CD4-positive, CD25-positive, alpha-beta regulatory T cell (primary cell): Measurements from ENCODE around the gene ABHD4. TPM values are rescaled to one million over a fixed set of nuclear protein-coding genes. Genes with fewer than 3 reads are reported as not detected.
"Not testable (repeated sequence)": the region's sequence is repeated elsewhere in the genome, so short reads cannot be mapped to it uniquely, and the experiment has no call there.

Experiments used
- ATAC-seq, 2 donors: fragments of 150-1000 bp; cut with Tn5 transposase; one replicate each; pipeline ENCODE4 v1.10.0; 2021; ENCODE audit warnings: low read depth in 2 of 2, moderate number of reproducible peaks in 2 of 2, moderate library complexity in 1 of 2
- DNase-seq, 3 donors: peaks; one replicate each; pipeline versions ENCODE4 v3.0.0 to v3.0.0-alpha.2; 2012 to 2022; ENCODE audit warnings: mixed read lengths in 1 of 3
- H3K27ac ChIP-seq: one replicate; pipeline ENCODE4 v1.7.0; 2013; ENCODE audit warnings: mild to moderate bottlenecking, low read length; ENCODE audit not compliant: insufficient read depth, poor library complexity, severe bottlenecking
- H3K27me3 ChIP-seq: one replicate; pipeline ENCODE4 v1.7.0; 2013; ENCODE audit warnings: low read length; ENCODE audit not compliant: control insufficient read depth, insufficient read depth
- H3K36me3 ChIP-seq: one replicate; pipeline ENCODE4 v1.7.0; 2013; ENCODE audit warnings: mild to moderate bottlenecking, low read length, moderate library complexity; ENCODE audit not compliant: control insufficient read depth, insufficient read depth
- H3K4me1 ChIP-seq: 2 replicates; pipeline ENCODE4 v1.7.0; 2013; ENCODE audit warnings: mild to moderate bottlenecking, low read length; ENCODE audit not compliant: insufficient read depth, control insufficient read depth, poor library complexity, severe bottlenecking
- H3K4me3 ChIP-seq: one replicate; pipeline ENCODE4 v1.7.0; 2013; ENCODE audit warnings: low read depth, mild to moderate bottlenecking, low read length, moderate library complexity
- H3K9me3 ChIP-seq, 2 experiments: 1 replicate in 1 of 2; 2 replicates in 1 of 2; pipeline ENCODE4 v1.7.0; 2013; ENCODE audit warnings: low read length in 2 of 2, mild to moderate bottlenecking in 1 of 2, moderate library complexity in 1 of 2; ENCODE audit not compliant: control insufficient read depth in 2 of 2
- H3K27ac Mint-ChIP-seq, 3 donors: one replicate each; pipeline ENCODE4 v1.8.0; 2020 to 2022; ENCODE audit warnings: mild to moderate bottlenecking in 3 of 3, mixed read lengths in 3 of 3, moderate library complexity in 2 of 3
- H3K27me3 Mint-ChIP-seq: one replicate; pipeline ENCODE4 v1.8.0; 2022; ENCODE audit warnings: mild to moderate bottlenecking, mixed read lengths
- H3K36me3 Mint-ChIP-seq: one replicate; pipeline ENCODE4 v1.8.0; 2020; ENCODE audit warnings: mixed read lengths
- H3K4me1 Mint-ChIP-seq, 4 donors: one replicate each; pipeline ENCODE4 v1.8.0; 2020 to 2022; ENCODE audit warnings: mixed read lengths in 4 of 4, mild to moderate bottlenecking in 1 of 4
- H3K4me3 Mint-ChIP-seq, 4 donors: one replicate each; pipeline ENCODE4 v1.8.0; 2020 to 2022; ENCODE audit warnings: mild to moderate bottlenecking in 4 of 4, mixed read lengths in 4 of 4, moderate library complexity in 3 of 4
- H3K9me3 Mint-ChIP-seq, 7 donors: one replicate each; pipeline ENCODE4 v1.8.0; 2020 to 2022; ENCODE audit warnings: mixed read lengths in 7 of 7, mild to moderate bottlenecking in 3 of 7, moderate library complexity in 2 of 7
- polyA plus RNA-seq, 4 donors: library from polyadenylated mRNA; unstranded; fragments of 300-500 nt; fragmentation: Illumina TruSeq; gene quantifications; one replicate each; pipeline ENCODE4 v1.2.3, GENCODE V29; 2021
- total RNA-seq: library from RNA; stranded (reverse); gene quantifications from one replicate; pipeline ENCODE4 v1.2.3, GENCODE V29; 2022

The ABHD4 gene
- total and polyA plus RNA-seq, 5 donors from 2014 or later = 10.1 to 13.4 (median 10.7) TPM

GRCh38 chr14:22630486-22630885 lies 32.4 kb downstream of the ABHD4 start:
- DNase-seq (no peak), ATAC-seq (no peak)
- no peaks in the 10 kb centered on the region for H3K4me1 Mint-ChIP-seq
- Histone ChIP-seq H3K4me1 (no peaks in the 10 kb centered on the region), H3K4me3 (no peak overlapping the region), H3K27me3 (peaks cover 15% of the 10 kb centered on the region), H3K9me3 (no peaks in the 10 kb centered on the region), H3K36me3 (no peaks in the 10 kb centered on the region), H3K27ac (no peak overlapping the region)
- H3K27ac Mint-ChIP-seq = no peak overlapping the region
- peaks cover 0 to 15% (median 5%) of the 10 kb centered on the region in 7 donors for H3K9me3 Mint-ChIP-seq
- H3K4me3 Mint-ChIP-seq = no peak overlapping the region
- peaks cover 52% of the 10 kb centered on the region for H3K27me3 Mint-ChIP-seq
- no peaks in the 10 kb centered on the region for H3K36me3 Mint-ChIP-seq

DNA sequence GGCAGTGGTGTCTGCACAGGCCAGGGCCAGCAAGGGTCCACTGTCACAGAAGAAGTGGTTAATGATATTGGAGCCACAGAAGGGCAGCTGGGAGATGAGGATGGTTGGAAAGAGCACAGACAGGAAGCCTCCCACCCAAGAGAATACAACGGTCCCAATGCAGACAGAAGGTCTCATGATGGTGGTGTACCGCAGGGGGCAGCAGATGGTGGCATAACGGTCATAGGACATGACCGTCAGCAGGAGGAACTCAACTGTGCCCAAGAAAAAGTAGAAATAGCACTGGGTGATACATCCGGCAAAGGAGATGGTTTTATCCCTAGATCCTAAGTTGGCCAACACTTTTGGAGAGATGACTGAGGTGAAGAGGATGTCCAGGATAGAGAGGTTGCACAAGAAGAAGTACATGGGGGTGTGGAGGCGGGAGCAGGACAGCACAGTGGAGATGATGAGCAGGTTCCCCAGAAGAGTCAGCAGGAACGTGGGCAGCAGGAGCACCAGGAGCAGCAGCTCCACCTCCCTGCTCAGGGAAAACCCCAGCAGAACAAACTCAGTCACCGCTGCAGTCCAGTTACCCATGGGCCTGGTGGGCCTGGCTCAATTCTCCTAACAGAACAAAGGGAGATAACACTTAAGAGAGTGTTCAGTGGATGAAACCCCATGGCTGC lies 36.3 kb downstream of the ABHD4 start:
- H3K36me3 Mint-ChIP-seq = no peaks in the 10 kb centered on the region
- H3K4me3 ChIP-seq = no peak overlapping the region
- H3K9me3 ChIP-seq = no peaks in the 10 kb centered on the region
- no peak overlapping the region for H3K27ac ChIP-seq
- no peak overlapping the region for H3K4me3 Mint-ChIP-seq
- H3K36me3 ChIP-seq = no peaks in the 10 kb centered on the region
- peak overlapping the region in 1 of 3 donors; percentile 12 for H3K27ac Mint-ChIP-seq
- no peak for DNase-seq
- peaks cover 0 to 15% (median 3%) of the 10 kb centered on the region in 7 donors for H3K9me3 Mint-ChIP-seq
- H3K4me1 ChIP-seq = no peaks in the 10 kb centered on the region
- H3K27me3 ChIP-seq = peaks cover 7% of the 10 kb centered on the region
- peaks cover 27% of the 10 kb centered on the region for H3K27me3 Mint-ChIP-seq
- H3K4me1 Mint-ChIP-seq = no peaks in the 10 kb centered on the region
- ATAC-seq = no peak

GRCh38 chr14:22635980-22636379 lies 37.9 kb downstream of the ABHD4 start:
- H3K9me3 ChIP-seq, H3K36me3 Mint-ChIP-seq, ATAC-seq, H3K27ac Mint-ChIP-seq, DNase-seq, H3K27ac ChIP-seq, H3K36me3 ChIP-seq, H3K27me3 ChIP-seq, H3K4me1 ChIP-seq, H3K4me3 Mint-ChIP-seq, H3K4me3 ChIP-seq, H3K4me1 Mint-ChIP-seq, H3K9me3 Mint-ChIP-seq: not testable (repeated sequence)
- H3K27me3 Mint-ChIP-seq = peaks cover 14% of the 10 kb centered on the region

GRCh38 chr14:22640192-22640591 lies 42.1 kb downstream of the ABHD4 start:
- Histone ChIP-seq H3K27me3 (no peaks in the 10 kb centered on the region), H3K4me3 (no peak overlapping the region), H3K27ac (no peak overlapping the region), H3K9me3 (no peaks in the 10 kb centered on the region), H3K36me3 (no peaks in the 10 kb centered on the region), H3K4me1 (no peaks in the 10 kb centered on the region)
- ATAC-seq (no peak), DNase-seq (no peak)
- no peak overlapping the region for H3K4me3 Mint-ChIP-seq
- H3K27me3 Mint-ChIP-seq = no peaks in the 10 kb centered on the region
- peaks cover 0 to 3% (median 0%) of the 10 kb centered on the region in 7 donors for H3K9me3 Mint-ChIP-seq
- H3K4me1 Mint-ChIP-seq = peaks cover 0 to 2% (median 0%) of the 10 kb centered on the region in 4 donors
- no peaks in the 10 kb centered on the region for H3K36me3 Mint-ChIP-seq
- H3K27ac Mint-ChIP-seq = no peak overlapping the region

DNA sequence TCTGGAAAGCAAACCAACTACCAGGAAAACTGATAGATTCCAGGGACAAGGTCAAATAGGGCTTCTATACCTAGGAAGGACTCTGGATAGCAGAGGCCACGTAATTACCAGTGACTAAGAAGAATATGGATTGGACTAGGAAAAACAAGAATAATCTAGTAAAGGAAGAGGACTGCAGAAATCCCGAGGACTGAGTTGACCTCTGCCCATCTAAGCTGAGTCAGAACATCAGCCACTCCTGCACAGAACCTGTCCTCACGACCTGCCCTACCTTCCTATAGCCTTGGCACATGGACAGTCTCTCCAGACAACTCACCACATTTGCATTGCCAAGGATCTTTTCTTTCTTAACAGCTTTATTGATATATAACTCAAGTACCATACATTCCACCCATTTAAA lies 43.7 kb downstream of the ABHD4 start:
- Mint-ChIP-seq H3K27ac (no peak overlapping the region), H3K9me3 (peaks cover 0 to 2% (median 0%) of the 10 kb centered on the region in 7 donors), H3K4me1 (peaks cover 0 to 2% (median 0%) of the 10 kb centered on the region in 4 donors), H3K27me3 (no peaks in the 10 kb centered on the region), H3K4me3 (no peak overlapping the region), H3K36me3 (no peaks in the 10 kb centered on the region)
- Histone ChIP-seq H3K4me1 (no peaks in the 10 kb centered on the region), H3K4me3 (no peak overlapping the region), H3K27me3 (no peaks in the 10 kb centered on the region), H3K27ac (no peak overlapping the region), H3K36me3 (no peaks in the 10 kb centered on the region), H3K9me3 (no peaks in the 10 kb centered on the region)
- DNase-seq (no peak), ATAC-seq (no peak)

DNA sequence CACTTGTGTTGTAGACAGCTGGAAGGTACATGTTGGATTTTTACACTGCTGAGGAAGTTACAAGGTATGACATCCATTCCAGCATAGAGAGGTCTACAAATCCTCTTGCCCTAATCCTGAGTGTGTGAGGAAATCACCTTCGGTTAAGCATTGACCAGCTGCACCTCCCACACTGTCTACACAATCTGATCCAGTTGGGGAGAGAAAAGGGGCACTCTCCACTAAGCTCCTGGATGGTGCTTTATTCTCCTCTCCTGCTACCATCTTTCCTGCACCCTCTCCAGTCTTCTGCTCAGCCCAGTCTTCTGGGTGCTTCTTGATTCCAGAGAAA lies 46.2 kb downstream of the ABHD4 start, which contains the start of gene OR6J1:
TSS of gene OR6J1 (minus strand) at position 48 of the 331 bp plus-strand sequence. CDS start 9,541 bp downstream, outside the sequence.
- Mint-ChIP-seq H3K36me3 (no peaks in the 10 kb centered on the region), H3K27me3 (no peaks in the 10 kb centered on the region), H3K27ac (peak within 1 kb of the TSS in 1 of 3 donors; percentile 2), H3K4me1 (peaks cover 0 to 2% (median 0%) of the 10 kb centered on the region in 4 donors), H3K4me3 (peak within 1 kb of the TSS in 1 of 4 donors; percentile 24), H3K9me3 (peaks cover 0 to 2% (median 0%) of the 10 kb centered on the region in 7 donors)
- no peak within 1 kb of the TSS for H3K27ac ChIP-seq
- H3K9me3 ChIP-seq = no peaks in the 10 kb centered on the region
- no peak for ATAC-seq
- H3K27me3 ChIP-seq = no peaks in the 10 kb centered on the region
- no peak for DNase-seq
- no peaks in the 10 kb centered on the region for H3K4me1 ChIP-seq
- H3K36me3 ChIP-seq = no peaks in the 10 kb centered on the region
- H3K4me3 ChIP-seq = no peak within 1 kb of the TSS

DNA sequence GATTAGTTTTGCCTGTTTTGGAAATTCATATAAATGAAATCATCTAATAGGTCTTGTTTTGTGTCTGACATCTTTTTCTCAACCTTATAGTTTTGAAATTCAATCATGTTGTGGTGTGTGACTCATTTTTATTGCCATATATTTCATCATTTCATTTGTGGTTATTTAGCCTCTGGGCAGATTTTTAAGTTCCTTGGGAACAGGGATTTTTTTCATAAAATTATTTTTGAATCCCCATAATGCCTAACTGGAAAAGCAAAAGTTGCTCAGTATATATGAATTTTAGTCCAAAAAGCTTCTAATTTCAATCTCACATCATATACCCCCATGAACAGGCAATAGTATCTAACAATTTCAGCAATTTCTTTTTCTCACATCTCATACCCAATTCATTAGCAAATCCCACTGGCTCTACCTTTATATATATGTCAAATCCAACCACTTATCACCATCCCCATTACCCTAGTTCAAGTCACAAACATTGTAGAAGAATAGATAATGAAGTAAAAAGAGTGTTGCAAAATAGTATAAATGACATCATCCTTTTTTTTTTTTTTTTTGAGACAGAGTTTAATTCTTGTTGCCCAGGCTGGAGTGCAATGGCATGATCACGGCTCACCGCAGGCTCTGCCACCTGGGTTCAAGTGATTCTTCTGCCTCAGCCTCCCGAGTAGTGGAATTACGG lies 48.6 kb downstream of the ABHD4 start:
- Histone ChIP-seq H3K36me3 (no peaks in the 10 kb centered on the region), H3K4me1 (no peaks in the 10 kb centered on the region), H3K27me3 (no peaks in the 10 kb centered on the region), H3K9me3 (no peaks in the 10 kb centered on the region), H3K4me3 (no peak overlapping the region), H3K27ac (no peak overlapping the region)
- H3K27ac Mint-ChIP-seq = no peak overlapping the region
- DNase-seq (no peak), ATAC-seq (no peak)
- H3K9me3 Mint-ChIP-seq = peaks cover 0 to 2% (median 0%) of the 10 kb centered on the region in 7 donors
- no peaks in the 10 kb centered on the region for H3K36me3 Mint-ChIP-seq
- peaks cover 0 to 2% (median 0%) of the 10 kb centered on the region in 4 donors for H3K4me1 Mint-ChIP-seq
- no peaks in the 10 kb centered on the region for H3K27me3 Mint-ChIP-seq
- H3K4me3 Mint-ChIP-seq = no peak overlapping the region

- Mint-ChIP-seq H3K27me3 (no peaks in the 10 kb centered on the region), H3K27ac (no peak overlapping the region), H3K4me3 (no peak overlapping the region), H3K36me3 (no peaks in the 10 kb centered on the region), H3K4me1 (peaks cover 0 to 2% (median 0%) of the 10 kb centered on the region in 4 donors), H3K9me3 (no peaks in the 10 kb centered on the region)
- H3K4me1 ChIP-seq = no peaks in the 10 kb centered on the region
- no peaks in the 10 kb centered on the region for H3K27me3 ChIP-seq
- H3K36me3 ChIP-seq = no peaks in the 10 kb centered on the region
- ATAC-seq (no peak), DNase-seq (no peak)
- H3K9me3 ChIP-seq = no peaks in the 10 kb centered on the region
- H3K4me3 ChIP-seq = no peak overlapping the region
- H3K27ac ChIP-seq = no peak overlapping the region
Observed at GRCh38 chr14:22648506-22648905, 50.4 kb downstream of the ABHD4 start.
